Measurements from ENCODE around the gene MTUS2.

Gene MTUS2

GRCh38 chr13:29429286-29429900 is 609.3 kb downstream of the MTUS2 start:
- no peaks in the 10 kb centered on the region for H3K9me3 ChIP-seq
- no peak overlapping the region for H3K27ac ChIP-seq
- peaks cover 0 to 2% of the 10 kb centered on the region in 2 experiments for H3K4me1 ChIP-seq (ENCODE audit: control insufficient read depth in 1 of 2, insufficient read depth in 1 of 2, low read depth in 1 of 2, low read length in 1 of 2)
- H3K36me3 ChIP-seq, result no peaks in the 10 kb centered on the region
- no peak for TF ChIP-seq CTCF (IDR thresholded peaks at IDR 0.05)
- H3K4me3 ChIP-seq (ENCODE audit: low read depth in 1 of 2, low read length in 1 of 2), result no peak overlapping the region
- H3K27me3 ChIP-seq, result peaks cover 96% of the 10 kb centered on the region

- no peaks in the 10 kb centered on the region for H3K9me3 ChIP-seq
- H3K4me1 ChIP-seq (ENCODE audit: control insufficient read depth in 1 of 2, insufficient read depth in 1 of 2, low read depth in 1 of 2, low read length in 1 of 2), result no peaks in the 10 kb centered on the region
- H3K27me3 ChIP-seq, result peaks cover 48% of the 10 kb centered on the region
- H3K4me3 ChIP-seq (ENCODE audit: low read depth in 1 of 2, low read length in 1 of 2), result no peak overlapping the region
- no peak for TF ChIP-seq CTCF (IDR thresholded peaks at IDR 0.05)
- H3K27ac ChIP-seq, result no peak overlapping the region
- H3K36me3 ChIP-seq, result no peaks in the 10 kb centered on the region
Observed at GRCh38 chr13:29434217-29434945, 614.2 kb downstream of the MTUS2 start.

- Histone ChIP-seq H3K4me1 (ENCODE audit: control insufficient read depth in 1 of 2, insufficient read depth in 1 of 2, low read depth in 1 of 2, low read length in 1 of 2) (no peaks in the 10 kb centered on the region), H3K4me3 (ENCODE audit: low read depth in 1 of 2, low read length in 1 of 2) (no peak overlapping the region), H3K27me3 (peaks cover 39% of the 10 kb centered on the region), H3K27ac (no peak overlapping the region), H3K9me3 (no peaks in the 10 kb centered on the region), H3K36me3 (no peaks in the 10 kb centered on the region)
- no peak for TF ChIP-seq CTCF (IDR thresholded peaks at IDR 0.05)
Observed at GRCh38 chr13:29435125-29435911, 615.2 kb downstream of the MTUS2 start.

GRCh38 chr13:29436291-29436690 is 616.2 kb downstream of the MTUS2 start:
- Histone ChIP-seq H3K36me3 (no peaks in the 10 kb centered on the region), H3K9me3 (no peaks in the 10 kb centered on the region), H3K27me3 (peaks cover 29% of the 10 kb centered on the region), H3K27ac (no peak overlapping the region), H3K4me3 (ENCODE audit: low read depth in 1 of 2, low read length in 1 of 2) (no peak overlapping the region), H3K4me1 (ENCODE audit: control insufficient read depth in 1 of 2, insufficient read depth in 1 of 2, low read depth in 1 of 2, low read length in 1 of 2) (no peaks in the 10 kb centered on the region)
- no peak for TF ChIP-seq CTCF (IDR thresholded peaks at IDR 0.05)

- TF ChIP-seq CTCF (IDR thresholded peaks at IDR 0.05), result no peak
- H3K36me3 ChIP-seq, result no peaks in the 10 kb centered on the region
- H3K4me3 ChIP-seq (ENCODE audit: low read depth in 1 of 2, low read length in 1 of 2), result no peak overlapping the region
- peaks cover 24% of the 10 kb centered on the region for H3K27me3 ChIP-seq
- H3K27ac ChIP-seq, result no peak overlapping the region
- H3K9me3 ChIP-seq, result no peaks in the 10 kb centered on the region
- H3K4me1 ChIP-seq (ENCODE audit: control insufficient read depth in 1 of 2, insufficient read depth in 1 of 2, low read depth in 1 of 2, low read length in 1 of 2), result no peaks in the 10 kb centered on the region
Observed at GRCh38 chr13:29436721-29437280, 616.7 kb downstream of the MTUS2 start.
